A549 (cell line): Measurements from ENCODE around the gene CDIPT.

Experiments
- EP300 ChIP-seq, 2 experiments: fragments of >200 bp; sonication (Bioruptor Twin); formaldehyde crosslinking; IDR thresholded peaks; 2 replicates in 1 of 2; 3 replicates in 1 of 2; pipeline ENCODE4 v1.6.1; 2016 to 2017
- HOXB13 ChIP-seq: fragments of 250-450 bp; sonication (Bioruptor Pico); IDR thresholded peaks from 2 replicates; pipeline ENCODE4 v1.5.0; 2020; ENCODE audit warnings: low read depth, mild to moderate bottlenecking, moderate library complexity
- SREBF2 ChIP-seq: fragments of 450-650 bp; IDR thresholded peaks from 2 replicates; pipeline ENCODE4 v1.6.1; 2014; ENCODE audit warnings: mild to moderate bottlenecking, moderate library complexity
- TF ChIP-seq, protein P1 (sequence below): fragments of >200 bp; sonication (Bioruptor Twin); formaldehyde crosslinking; IDR thresholded peaks from 3 replicates; pipeline ENCODE4 v1.5.1; 2016

DNA sequence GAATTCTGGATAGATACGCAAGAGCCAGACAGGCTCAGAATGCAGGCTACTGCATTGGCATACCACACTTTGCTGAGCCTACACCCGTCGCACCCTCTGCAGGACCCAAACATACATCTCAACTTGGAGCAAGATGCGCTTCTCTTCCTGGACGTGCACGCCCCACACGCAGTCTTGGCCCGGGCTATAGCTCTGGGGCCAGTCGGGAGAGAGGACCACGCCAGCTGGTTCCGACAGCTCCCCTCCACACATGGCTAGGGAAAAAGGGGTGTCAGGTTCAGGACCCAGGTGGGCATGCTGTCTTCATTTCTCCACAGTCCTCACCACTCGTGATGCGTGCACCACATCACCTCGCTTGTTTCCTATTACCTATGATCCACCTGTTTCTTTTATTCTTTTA, 15.1 kb upstream of the CDIPT start:
- TF ChIP-seq, protein P1, sequence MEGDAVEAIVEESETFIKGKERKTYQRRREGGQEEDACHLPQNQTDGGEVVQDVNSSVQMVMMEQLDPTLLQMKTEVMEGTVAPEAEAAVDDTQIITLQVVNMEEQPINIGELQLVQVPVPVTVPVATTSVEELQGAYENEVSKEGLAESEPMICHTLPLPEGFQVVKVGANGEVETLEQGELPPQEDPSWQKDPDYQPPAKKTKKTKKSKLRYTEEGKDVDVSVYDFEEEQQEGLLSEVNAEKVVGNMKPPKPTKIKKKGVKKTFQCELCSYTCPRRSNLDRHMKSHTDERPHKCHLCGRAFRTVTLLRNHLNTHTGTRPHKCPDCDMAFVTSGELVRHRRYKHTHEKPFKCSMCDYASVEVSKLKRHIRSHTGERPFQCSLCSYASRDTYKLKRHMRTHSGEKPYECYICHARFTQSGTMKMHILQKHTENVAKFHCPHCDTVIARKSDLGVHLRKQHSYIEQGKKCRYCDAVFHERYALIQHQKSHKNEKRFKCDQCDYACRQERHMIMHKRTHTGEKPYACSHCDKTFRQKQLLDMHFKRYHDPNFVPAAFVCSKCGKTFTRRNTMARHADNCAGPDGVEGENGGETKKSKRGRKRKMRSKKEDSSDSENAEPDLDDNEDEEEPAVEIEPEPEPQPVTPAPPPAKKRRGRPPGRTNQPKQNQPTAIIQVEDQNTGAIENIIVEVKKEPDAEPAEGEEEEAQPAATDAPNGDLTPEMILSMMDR = no peak
- no peak for TF ChIP-seq EP300 (IDR thresholded peaks at IDR 0.05)
- no peak for TF ChIP-seq SREBF2
- no peak for TF ChIP-seq HOXB13 (CRISPR knock-in tag)
